ENCODE results near the gene ABCC1. TPM values are rescaled to one million over a fixed set of nuclear protein-coding genes. Genes with fewer than 3 reads are reported as not detected.

The ABCC1 gene
- total RNA-seq, 2 experiments from 2014 or later = 42.9 to 44.8 TPM

DNA sequence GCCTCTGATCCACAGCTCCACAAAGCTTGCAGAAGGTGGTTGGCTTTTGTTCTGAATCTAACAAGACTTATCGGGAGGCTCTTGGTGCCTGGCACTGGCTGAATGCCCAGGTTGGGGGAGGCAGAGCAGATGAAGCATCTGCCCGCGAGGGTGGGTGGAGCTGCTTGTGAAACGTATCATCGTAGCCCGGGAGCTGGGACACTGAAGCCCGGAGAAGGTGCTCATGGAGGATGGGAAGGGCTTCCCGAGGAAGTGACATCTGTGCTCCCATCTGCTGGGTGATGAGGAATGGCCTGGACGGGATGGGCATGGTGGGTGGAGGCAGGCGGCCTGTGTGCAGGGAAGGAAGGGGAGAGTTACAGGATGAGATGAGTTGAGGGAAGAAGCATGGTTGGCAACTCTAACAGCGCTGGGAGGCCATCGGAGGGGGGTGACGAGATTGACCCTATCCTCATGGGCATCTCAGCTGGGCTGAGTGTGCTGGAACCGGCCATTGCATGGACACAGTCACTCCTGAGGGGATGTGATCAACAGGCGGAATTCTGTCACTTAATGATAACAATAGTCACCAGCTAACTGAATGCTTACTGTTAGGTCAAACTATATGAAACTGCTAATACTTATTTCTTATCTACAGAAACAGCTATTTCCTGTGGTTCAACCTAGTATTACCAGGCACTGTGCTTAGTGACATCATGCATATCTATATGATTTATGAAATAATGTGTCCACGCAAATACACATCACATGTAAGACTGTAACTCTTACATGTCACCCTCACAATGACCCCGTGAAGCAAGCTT is 171.2 kb downstream of the ABCC1 start:
- Mint-ChIP-seq H3K9me3 (peaks cover 4% of the 10 kb centered on the region), H3K36me3 (ENCODE audit: low read depth) (peaks cover 100% of the 10 kb centered on the region), H3K4me1 (ENCODE audit: low read depth) (no peaks in the 10 kb centered on the region), H3K27me3 (no peaks in the 10 kb centered on the region), H3K4me3 (no peak overlapping the region), H3K27ac (peak overlapping the region; percentile 31)
- ATAC-seq (ENCODE audit: poor library complexity) (no peak), DNase-seq (no peak)
- H3K27ac ChIP-seq (ENCODE audit: low read depth in 1 of 2, low read length in 2 of 2) = no peak overlapping the region
- H3K4me1 ChIP-seq (ENCODE audit: insufficient read depth, low read length) = peaks cover 8% of the 10 kb centered on the region
- H3K27me3 ChIP-seq (ENCODE audit: control insufficient read depth in 1 of 2, insufficient read depth in 2 of 2, low read length in 2 of 2) = no peaks in the 10 kb centered on the region
- H3K4me3 ChIP-seq (ENCODE audit: low read length) = no peak overlapping the region
- H3K9me3 ChIP-seq (ENCODE audit: control insufficient read depth in 1 of 2, insufficient read depth in 1 of 2, low read length in 2 of 2) = peaks cover 29 to 39% of the 10 kb centered on the region in 2 experiments
- intact Hi-C loops (cut with DNase I, micrococcal nuclease) = no loop called here
- POLR2A ChIA-PET = no interaction called here
- peaks cover 76% of the 10 kb centered on the region for H3K36me3 ChIP-seq (ENCODE audit: insufficient read depth, low read length)
- TF ChIP-seq, protein P1, sequence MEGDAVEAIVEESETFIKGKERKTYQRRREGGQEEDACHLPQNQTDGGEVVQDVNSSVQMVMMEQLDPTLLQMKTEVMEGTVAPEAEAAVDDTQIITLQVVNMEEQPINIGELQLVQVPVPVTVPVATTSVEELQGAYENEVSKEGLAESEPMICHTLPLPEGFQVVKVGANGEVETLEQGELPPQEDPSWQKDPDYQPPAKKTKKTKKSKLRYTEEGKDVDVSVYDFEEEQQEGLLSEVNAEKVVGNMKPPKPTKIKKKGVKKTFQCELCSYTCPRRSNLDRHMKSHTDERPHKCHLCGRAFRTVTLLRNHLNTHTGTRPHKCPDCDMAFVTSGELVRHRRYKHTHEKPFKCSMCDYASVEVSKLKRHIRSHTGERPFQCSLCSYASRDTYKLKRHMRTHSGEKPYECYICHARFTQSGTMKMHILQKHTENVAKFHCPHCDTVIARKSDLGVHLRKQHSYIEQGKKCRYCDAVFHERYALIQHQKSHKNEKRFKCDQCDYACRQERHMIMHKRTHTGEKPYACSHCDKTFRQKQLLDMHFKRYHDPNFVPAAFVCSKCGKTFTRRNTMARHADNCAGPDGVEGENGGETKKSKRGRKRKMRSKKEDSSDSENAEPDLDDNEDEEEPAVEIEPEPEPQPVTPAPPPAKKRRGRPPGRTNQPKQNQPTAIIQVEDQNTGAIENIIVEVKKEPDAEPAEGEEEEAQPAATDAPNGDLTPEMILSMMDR (IDR thresholded peaks at IDR 0.05) = no peak
- CTCF ChIA-PET = no interaction called here

DNA sequence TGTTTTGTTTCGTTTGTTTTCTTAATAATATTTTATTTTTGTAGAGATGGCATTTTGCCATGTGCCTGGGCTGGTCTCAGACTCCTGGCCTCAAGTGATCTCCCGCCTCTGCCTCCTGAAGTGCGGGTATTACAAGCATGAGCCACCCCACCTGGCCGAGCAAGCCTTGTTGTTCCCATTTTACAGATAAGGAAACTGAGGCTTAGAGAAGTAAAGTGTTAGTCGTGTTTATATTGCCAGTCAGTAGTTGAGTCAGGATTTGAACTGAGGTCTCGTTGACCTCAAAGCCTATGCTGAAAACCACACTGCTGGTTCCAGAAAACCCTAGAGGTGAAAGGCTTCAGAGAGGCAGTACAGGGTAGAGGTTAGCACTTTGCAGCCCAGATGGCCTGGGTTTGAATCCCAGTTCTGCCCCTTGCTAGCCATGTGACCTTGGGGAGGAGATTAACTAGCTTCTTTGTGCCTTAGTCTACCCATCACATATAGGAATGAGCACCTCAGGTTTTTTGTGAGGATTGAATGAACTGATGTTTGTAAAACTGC is 171.8 kb downstream of the ABCC1 start:
- no peaks in the 10 kb centered on the region for H3K27me3 Mint-ChIP-seq
- no peak overlapping the region for H3K4me3 Mint-ChIP-seq
- H3K36me3 ChIP-seq (ENCODE audit: insufficient read depth, low read length) = peaks cover 71% of the 10 kb centered on the region
- H3K9me3 ChIP-seq (ENCODE audit: control insufficient read depth in 1 of 2, insufficient read depth in 1 of 2, low read length in 2 of 2) = peaks cover 29 to 33% of the 10 kb centered on the region in 2 experiments
- DNase-seq (no peak), ATAC-seq (ENCODE audit: poor library complexity) (no peak)
- peaks cover 4% of the 10 kb centered on the region for H3K9me3 Mint-ChIP-seq
- H3K4me1 Mint-ChIP-seq (ENCODE audit: low read depth) = no peaks in the 10 kb centered on the region
- CTCF ChIA-PET = no interaction called here
- peaks cover 8% of the 10 kb centered on the region for H3K4me1 ChIP-seq (ENCODE audit: insufficient read depth, low read length)
- H3K27ac Mint-ChIP-seq = no peak overlapping the region
- no peak overlapping the region for H3K4me3 ChIP-seq (ENCODE audit: low read length)
- POLR2A ChIA-PET = no interaction called here
- H3K36me3 Mint-ChIP-seq (ENCODE audit: low read depth) = peaks cover 100% of the 10 kb centered on the region
- no peaks in the 10 kb centered on the region for H3K27me3 ChIP-seq (ENCODE audit: control insufficient read depth in 1 of 2, insufficient read depth in 2 of 2, low read length in 2 of 2)
- H3K27ac ChIP-seq (ENCODE audit: low read depth in 1 of 2, low read length in 2 of 2) = no peak overlapping the region
- TF ChIP-seq, protein P1 (IDR thresholded peaks at IDR 0.05) = no peak
- intact Hi-C loops (cut with DNase I, micrococcal nuclease) = no loop called here

GRCh38 chr16:16122264-16122663 is 172.8 kb downstream of the ABCC1 start:
- Mint-ChIP-seq H3K4me1 (ENCODE audit: low read depth) (no peaks in the 10 kb centered on the region), H3K27ac (no peak overlapping the region), H3K9me3 (peaks cover 4% of the 10 kb centered on the region), H3K36me3 (ENCODE audit: low read depth) (peaks cover 100% of the 10 kb centered on the region), H3K27me3 (no peaks in the 10 kb centered on the region), H3K4me3 (no peak overlapping the region)
- Histone ChIP-seq H3K27ac (ENCODE audit: low read depth in 1 of 2, low read length in 2 of 2) (no peak overlapping the region), H3K27me3 (ENCODE audit: control insufficient read depth in 1 of 2, insufficient read depth in 2 of 2, low read length in 2 of 2) (no peaks in the 10 kb centered on the region), H3K4me3 (ENCODE audit: low read length) (no peak overlapping the region), H3K4me1 (ENCODE audit: insufficient read depth, low read length) (peaks cover 8% of the 10 kb centered on the region), H3K36me3 (ENCODE audit: insufficient read depth, low read length) (peaks cover 61% of the 10 kb centered on the region), H3K9me3 (ENCODE audit: control insufficient read depth in 1 of 2, insufficient read depth in 1 of 2, low read length in 2 of 2) (peaks cover 23 to 29% of the 10 kb centered on the region in 2 experiments)
- intact Hi-C loops (cut with DNase I, micrococcal nuclease) = no loop called here
- ChIA-PET POLR2A (interaction anchor here (0.6 kb wide), 1 partner anchor 91 kb away, joined by 3 read pairs; no protein-coding TSS in a partner anchor), CTCF (no interaction called here)
- TF ChIP-seq, protein P1 (IDR thresholded peaks at IDR 0.05) = no peak
- no peak for DNase-seq
- no peak for ATAC-seq (ENCODE audit: poor library complexity)

Measured in CD4-positive, alpha-beta T cell (primary cell).